HG02642 (cell line): ENCODE measurements around the gene TRAPPC10.
A peak's percentile ranks its signal among the peaks of the same experiment; 100 is the strongest.

Source experiments
- ATAC-seq: cut with Tn5 transposase; IDR thresholded peaks from one replicate; pipeline ENCODE4 v1.9.1; 2021; ENCODE audit warnings: mild to moderate bottlenecking; ENCODE audit not compliant: unreplicated experiment, poor library complexity

TRAPPC10 gene

DNA sequence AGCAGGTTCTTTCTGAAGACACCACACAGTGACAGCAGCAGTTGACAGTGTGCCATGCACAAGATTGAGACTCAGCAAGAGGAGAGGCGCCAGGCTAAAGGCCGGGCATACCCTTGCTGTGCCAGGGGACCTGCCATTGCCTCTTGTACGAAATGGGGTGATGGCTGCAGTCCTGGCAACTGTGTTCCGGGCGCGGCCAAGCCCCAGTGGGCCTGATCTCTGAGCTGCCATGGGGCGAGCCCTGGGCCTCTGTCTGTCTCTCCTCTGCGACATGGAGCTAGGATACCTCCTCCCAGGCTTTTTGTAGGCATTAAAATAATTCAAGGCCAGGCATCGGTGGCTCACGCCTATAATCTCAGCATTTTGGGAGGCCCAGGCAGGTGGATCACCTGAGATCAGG is 9.6 kb upstream of the TRAPPC10 start:
- no peak for ATAC-seq

DNA sequence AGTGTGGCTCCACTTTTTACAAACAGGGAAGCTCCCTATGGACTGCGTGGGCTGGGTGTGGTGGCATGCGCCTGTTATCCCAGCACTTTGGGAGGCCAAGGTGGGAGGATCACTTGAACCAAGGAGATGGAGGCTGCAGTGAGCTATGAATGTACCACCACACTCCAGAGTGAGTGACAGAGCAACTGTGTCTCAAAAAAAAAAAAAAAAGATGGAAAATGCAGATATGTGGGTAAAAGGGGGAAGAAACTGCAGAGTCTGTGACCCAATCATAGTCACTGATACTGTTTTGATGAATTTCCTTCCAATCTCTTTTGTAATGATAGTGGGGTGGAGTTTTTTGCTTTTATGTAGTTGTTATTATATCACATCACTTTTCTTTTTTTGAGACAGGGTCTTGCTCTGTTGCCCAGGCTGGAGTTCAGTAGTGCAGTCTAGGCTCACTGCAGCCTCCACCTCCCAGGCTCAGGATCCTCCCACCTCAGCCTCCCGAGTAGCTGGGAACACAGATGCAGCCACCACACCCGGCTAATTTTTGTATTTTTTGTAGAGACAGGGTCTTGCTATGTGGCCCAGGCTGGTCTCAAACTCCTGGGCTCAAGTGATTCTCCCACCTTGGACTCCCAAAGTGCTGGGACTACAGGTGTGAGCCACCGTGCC is 8.7 kb upstream of the TRAPPC10 start:
- ATAC-seq: no peak

DNA sequence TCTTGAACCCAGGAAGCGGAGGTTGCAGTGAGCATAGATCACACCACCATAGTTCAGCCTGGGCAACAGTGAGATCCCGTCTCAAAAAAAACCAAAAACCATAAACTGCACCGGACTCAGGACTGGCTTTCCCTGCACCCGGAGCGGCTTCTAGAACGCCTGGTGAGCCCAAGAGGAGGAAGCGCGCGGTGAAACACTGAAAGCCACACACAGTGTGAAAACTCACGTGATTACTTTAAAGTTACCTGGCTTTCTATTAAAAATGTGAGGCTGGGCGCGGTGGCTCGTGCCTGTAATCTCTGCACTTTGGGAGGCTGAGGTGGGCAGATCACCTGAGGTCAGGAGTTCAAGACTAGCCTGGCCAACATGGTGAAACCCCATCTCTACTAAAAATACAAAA is 7.0 kb upstream of the TRAPPC10 start:
- no peak for ATAC-seq

DNA sequence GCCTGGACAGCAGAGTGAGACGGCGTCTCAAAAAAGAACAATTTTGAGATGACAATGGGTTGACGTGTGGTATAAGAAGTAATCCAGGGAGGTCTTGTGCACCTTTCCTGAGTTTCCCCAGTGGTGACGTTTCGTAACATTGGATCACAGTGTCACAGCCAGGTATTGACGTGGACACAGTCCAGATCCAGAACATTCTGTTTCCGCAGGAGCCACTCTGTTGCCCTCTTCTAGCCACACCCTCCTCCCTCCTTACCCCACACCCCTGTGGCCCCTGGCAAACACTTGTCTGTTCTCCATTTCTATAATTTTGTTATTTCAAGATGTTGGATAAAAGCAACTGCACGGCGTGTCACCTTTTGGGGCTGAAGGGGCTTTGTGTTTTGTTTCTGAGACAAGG is 6.5 kb upstream of the TRAPPC10 start:
- ATAC-seq: no peak

DNA sequence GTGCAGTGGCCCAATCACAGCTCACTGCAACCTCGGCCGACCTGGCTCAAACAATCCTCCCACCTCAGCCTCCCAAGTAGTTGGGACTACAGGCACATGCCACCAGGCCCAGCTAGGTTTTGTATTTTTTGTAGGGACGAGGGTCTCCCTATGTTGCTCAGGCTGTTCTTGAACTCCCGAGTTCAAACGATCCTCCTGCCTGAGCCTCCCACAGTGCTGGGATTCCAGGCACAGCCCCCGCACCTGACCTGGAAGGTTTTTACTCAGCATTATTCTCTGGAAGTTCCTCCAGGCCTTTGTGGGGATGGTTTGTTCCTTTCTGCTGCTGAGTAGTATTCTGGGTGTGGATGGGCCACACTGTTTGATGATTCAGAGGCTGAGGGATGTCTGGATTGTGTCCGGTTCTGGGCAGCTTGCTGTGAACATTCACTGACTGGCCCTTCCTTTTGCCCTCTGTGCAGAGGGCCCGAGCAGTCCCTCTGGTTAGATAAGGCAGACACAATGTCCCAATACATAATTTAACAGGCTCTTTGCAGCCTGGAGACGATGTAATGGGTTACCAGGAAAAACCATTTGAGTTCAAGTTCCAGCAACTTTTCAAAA is 6.0 kb upstream of the TRAPPC10 start:
- ATAC-seq: no peak

DNA sequence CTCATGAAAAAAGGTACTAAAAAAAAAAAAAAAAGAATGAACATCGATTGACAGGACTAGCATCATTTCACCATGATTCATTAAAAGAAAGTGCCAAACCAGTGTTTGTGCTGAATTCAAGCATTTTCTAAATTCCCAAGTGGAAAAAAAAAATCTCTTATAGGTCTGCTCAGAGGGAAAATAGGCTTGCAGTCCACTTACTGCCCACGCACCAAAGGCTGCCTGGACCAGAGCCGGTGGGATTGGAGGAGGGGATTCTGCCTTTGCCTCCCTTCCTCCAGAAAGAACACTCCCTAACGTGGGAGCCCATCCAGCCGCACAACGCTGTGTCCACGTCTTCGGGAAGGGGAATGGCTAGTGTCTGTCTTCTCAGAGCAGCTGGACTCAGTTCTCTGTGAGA is 5.5 kb upstream of the TRAPPC10 start:
- ATAC-seq: no peak

DNA sequence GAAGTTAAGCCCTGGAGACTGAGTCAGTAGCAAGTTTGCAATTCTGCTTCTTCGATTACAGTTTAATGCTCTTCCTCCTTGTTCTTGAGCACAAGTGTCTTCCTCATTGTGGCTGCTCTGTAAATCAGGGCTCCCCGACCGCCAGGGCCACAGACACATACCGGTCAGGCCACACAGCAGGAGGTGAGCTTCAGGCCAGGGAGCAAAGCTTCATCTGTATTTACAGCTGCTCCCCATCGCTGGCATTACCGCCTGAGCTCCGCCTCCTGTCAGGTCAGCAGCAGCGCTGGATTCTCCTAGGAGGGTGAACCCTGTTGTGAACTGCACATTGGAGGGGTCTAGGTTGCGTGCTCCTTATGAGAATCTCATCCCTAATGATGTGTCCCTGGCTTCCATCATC is 1.7 kb upstream of the TRAPPC10 start:
- no peak for ATAC-seq

DNA sequence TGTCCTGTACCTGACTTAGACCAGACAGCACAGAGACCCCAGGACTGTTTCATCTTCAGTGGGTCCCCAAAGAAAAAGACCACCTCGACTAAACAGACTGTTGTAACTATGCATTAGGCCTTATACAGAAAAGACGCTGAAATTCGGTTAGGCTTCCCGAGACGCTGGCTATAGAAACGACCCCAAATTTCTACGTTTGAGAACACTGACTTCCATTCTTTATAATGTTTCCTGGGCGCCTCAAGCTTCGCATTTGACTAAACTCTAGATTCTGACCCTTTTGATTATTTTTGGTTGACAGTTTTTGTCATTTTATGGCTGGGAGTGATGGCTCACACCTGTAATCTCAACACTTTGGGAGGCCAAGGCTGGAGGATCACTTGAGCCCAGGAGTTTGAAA is 986 bp upstream of the TRAPPC10 start:
- no peak for ATAC-seq

DNA sequence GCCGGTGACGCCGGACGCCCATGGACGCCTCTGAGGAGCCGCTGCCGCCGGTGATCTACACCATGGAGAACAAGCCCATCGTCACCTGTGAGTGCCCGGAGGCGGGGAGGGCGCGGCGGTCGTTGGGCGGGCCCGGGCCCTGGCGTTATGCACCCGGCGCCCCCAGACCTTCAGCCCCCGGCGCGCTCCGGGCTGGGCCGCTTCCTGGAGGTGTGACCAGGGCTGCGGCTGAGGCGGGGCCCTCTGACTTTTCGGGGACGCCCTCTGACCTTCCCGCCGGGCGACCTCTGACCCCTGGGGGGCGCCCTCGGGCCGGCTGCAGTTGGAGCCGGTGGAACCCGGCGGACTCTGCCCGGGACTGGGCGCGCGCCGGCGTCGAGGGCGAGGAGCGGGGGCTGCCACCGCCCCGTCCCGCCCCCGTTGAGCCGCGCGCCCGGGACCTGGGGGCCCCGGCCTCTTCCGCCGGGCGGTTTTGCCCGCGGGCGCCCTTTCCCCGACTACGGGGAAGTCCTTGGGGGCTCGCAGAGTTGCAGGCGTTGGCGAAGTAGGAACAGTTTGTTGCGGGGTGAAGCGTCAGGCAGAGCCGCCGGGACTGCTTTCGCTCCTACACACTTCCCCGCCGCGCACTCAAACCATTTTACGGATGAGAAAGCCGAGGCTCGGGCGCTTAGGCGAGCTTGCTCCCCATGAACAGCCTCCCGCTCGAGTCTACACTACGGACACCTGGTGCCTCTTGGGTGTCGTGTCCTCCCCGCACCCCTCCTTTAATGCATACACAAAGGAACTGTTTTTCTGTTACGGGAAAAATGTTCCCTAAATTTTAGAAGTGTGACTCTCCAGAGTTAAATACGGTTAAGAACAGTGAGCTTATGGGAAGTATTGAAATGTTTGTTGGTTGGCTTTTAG is 618 bp downstream of the TRAPPC10 start:
- peak; percentile 72 for ATAC-seq

DNA sequence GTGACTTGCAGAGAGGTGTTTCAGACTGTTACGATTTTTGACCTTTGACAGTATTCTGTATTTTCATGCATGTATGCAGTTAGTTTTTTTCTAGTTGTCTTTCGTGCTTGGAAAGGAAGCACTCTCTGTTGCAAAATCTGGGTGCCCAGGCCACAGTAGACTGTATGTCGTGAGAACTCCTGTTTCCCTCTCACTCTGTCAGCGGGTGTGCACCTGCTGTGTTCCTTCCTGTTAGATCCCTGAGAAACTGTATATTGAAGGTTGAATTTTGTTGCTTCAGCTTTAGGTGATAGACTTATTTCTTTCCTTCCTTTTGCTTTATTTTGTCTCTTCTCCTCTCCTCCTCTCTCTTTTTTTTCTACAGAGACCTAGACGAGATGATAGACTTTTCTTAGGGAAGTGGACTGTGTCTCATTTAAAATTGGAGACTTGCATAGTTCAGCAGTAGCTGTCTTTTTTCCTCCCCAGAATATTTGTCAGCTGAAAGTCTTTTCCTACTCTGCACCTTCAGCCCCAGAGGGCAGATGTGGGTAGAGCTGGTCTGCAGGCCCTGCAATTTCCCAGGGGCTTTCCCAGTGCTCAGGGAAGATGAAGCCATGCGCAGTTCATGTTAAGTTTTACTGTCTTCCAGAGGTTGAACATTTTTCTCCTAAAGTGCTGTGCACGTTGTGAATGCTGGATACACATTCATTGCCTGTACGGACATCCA is 1.4 kb downstream of the TRAPPC10 start:
- no peak for ATAC-seq

DNA sequence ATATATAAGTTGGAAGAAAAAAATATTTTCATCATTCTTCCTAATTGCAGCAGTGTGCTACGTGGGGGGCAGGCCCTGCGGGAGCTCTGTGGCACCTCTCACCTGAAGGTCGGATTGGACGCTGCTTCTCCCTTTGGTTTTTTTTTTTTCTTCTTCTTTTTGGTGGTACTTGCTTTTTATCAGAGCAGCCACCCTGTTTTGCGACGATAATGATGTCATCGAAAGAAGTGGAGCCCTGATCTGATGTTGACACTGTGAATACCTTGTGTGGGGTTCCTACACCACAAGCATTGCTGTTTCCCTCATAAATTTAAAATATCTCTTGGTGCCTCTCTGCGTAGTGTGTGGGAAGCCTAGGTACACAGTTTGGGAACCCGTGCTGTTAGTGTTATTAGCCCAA is 5.5 kb downstream of the TRAPPC10 start:
- no peak for ATAC-seq

DNA sequence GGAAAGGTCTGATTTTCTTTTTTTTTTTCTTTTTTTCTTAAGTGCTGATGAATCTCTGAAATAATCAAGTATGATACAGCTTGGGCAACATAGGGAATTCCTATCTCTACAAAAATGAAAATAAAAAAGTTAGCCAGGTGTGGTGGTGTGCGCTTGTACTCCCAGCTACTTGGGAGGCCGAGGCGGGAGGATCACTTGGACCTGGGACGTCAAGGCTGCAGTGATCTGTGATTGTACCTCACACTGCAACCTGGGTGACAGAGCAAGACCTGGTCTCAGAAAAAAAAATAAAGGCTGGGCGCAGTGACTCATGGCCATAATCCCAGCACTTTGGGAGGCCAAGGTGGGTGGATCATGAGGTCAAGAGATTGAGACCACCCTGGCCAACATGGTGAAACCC is 6.0 kb downstream of the TRAPPC10 start:
- no peak for ATAC-seq

DNA sequence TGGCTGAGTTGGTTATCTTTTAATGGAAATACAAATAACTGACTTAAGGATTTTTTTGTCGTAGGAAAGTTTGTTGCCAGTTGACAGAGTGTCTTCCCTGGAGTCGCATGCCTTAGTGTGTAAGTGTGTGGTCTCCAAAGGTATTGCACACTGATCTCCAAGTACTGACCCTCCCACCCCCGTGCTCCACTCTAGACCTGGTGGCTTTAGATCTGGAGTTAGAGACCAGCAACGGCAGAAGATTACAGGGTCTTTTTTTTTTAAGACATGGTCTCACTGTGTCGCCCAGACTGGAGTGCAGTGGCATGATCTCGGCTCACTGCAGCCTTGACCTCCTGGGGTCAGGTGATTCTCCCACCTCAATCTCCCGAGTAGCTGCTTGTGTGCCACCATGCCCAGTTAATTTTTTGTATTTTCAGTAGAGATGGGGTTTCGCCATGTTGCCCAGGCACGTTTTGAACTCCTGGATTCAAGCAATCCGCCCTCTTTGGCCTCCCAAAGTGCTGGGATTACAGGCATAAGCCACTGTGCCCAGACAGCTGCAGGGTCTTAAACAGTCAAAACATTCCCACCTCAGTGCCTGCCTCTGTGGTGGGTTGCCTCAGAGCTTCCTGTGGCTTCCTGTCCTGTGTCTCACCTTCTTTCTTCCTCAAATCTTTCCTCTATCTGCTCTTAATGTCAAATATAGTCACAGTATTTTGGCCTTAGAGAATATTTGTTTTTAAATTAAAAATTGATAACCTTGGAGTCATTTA is 6.9 kb downstream of the TRAPPC10 start:
- ATAC-seq: no peak

DNA sequence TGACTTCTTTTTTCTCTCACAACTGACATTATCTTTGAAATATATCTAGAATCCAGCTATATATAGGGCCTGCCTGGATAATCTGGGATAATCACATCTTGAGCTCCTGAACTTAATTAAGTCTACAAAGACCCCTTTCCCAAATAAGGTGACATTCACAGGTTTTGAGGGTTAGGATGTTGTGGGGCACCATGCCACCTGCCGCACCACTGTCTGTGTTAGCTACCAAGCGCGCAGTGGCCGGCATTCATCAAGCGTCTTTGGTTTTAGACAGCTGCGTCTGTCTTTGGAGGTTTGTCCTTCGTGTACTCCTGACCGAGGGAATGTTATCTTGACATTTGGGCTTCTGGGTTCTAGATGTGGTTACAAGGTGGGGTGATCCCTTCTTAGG is 7.5 kb downstream of the TRAPPC10 start:
- no peak for ATAC-seq

DNA sequence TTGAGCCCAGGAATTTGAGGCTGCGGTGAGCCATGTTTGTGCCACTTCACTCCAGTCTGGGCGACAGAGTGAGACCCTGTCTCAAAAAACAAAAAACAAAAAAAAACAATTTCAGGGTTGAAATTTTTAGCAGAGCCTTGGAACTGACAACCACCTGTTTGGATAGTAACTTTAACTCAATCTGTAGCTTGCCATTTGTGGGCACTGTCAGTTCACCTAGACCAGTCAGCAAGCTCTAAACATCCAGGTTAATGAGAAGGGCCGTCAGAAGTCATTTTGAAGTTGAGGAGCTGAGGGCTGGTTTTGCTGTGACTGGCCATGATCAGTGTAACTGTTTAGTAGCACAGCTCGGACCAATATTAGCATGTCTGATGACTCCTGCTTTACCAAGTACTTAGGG is 8.4 kb downstream of the TRAPPC10 start:
- ATAC-seq: no peak

DNA sequence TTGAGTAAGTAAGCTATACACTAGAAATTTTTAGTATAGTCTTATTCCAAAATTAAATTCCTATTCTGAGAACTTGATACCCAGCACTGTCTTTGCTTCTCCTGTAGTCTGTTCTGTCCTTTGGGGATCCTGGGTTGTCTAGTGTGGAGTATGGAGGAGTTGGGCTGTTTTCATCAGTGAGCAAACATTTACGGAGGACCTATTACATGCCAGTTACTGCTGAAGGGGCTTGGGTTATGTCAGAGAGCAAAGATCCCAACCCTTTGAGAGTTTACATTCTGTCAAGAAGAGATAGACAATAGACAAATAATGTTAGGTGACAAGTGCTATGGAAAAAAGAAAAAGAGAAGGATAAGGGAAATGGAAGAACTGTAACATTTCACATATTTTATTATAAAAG is 9.0 kb downstream of the TRAPPC10 start:
- no peak for ATAC-seq

DNA sequence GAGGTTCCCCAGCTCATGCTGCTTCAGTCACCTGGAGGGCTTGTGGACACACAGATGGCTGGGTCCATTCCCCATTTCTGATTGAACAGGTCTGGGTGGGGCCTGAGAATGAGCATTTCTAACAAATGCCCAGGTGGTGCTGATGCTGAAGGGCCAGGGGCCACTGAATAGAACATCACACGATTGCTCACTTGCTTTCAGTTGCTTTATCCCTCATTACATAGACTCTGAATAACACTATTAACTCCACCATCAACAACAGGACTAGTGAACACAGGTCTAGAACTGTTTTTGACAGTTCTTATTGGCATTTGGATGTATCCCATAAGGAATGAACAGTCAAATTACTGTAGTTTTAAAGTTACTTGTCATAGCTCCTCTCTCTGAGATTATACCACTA is 12.1 kb downstream of the TRAPPC10 start:
- no peak for ATAC-seq

DNA sequence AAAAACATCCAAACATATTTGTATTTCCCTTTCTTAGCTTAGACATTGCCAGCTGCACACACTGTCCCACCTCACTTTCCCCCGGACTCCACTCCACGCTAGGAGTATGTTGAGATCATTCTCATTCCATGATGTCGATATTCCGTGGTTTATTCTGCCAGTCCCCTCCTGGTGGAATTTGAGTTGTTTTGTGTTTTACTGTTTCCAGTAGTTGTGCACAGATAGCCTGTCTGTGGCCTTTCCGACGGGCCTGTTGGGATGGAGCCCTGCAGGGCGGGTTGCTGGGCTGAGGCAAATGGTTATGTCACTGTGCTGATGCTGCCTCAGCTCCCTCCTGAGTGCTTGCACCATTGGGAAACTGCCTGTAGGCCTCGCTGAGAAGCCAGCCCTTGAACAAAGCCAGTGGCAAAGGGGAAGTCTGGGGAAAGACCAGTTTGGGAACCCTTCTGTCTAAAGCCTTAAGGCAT is 12.8 kb downstream of the TRAPPC10 start:
- ATAC-seq: no peak

DNA sequence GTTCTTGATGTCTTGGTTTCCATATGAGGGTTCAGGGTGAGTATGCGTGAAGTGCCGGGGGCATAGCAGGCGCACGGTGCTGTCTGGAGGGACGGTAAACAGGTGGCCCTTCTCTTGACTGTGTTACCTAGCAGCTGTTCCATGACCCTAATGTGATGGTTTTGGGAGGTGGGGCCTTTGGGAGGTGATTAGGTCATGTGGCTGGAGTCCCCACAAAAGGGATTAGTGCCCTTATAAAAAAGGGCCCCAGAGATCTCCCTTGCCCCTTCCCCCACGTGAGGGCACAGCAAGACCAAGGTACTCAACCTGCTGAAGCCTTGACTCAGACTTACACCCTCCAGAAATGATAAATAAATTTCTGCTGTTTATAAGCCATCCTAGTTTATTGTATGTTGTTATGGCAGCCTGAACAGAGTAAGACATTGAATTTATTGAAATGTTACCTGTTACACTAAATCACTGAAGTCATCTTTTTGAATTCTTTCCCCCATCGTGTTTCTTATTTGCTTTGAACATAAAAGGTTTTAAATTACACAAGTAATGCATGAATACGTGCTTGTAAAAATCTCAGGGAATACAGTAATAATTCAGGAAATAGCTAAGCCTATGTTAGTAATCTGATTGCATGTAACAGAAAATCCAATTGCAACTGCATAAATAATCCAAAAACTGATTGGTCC is 15.6 kb downstream of the TRAPPC10 start:
- ATAC-seq: no peak

DNA sequence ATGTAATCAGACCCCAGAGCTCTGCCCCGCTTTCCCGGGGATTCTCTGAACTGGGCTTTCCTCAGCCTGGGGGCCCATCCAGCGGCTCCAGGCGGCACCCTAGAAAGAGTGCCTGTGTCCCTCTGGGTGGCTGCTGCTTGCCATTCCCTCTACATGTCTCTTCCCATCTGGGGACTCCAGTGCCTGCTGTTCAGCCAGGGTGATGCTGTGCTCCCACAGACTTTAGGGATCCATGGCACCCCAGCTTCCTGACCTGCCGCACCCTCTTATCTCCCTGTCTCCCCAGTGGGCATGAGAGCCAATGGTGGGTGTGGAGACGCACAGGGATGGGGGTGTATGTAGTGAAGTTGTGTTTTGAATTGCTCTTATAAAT is 16.2 kb downstream of the TRAPPC10 start:
- no peak for ATAC-seq
